ENCODE data around the gene RPS29.
"Not testable (repeated sequence)": the region's sequence is repeated elsewhere in the genome, so short reads cannot be mapped to it uniquely, and the experiment has no call there.

The RPS29 gene

GRCh38 chr14:49594347-49595091 is 8.3 kb upstream of the RPS29 start:
- no peak overlapping the region; the same call in 1 of the 2 replicates for H3K4me3 ChIP-seq (ENCODE audit: low read depth, low read length)
- no peak for TF ChIP-seq CTCF (IDR thresholded peaks at IDR 0.05; ENCODE audit: low read depth, low read length, missing control alignments)
- peak; percentile 72 for DNase-seq (ENCODE audit: low read depth)

GRCh38 chr14:49593016-49593415 is 6.8 kb upstream of the RPS29 start:
- DNase-seq (ENCODE audit: low read depth), result no peak
- TF ChIP-seq CTCF (IDR thresholded peaks at IDR 0.05; ENCODE audit: low read depth, low read length, missing control alignments), result peak; percentile 3
- peak overlapping the region; percentile 32; the same call in 1 of the 2 replicates for H3K4me3 ChIP-seq (ENCODE audit: low read depth, low read length)

GRCh38 chr14:49589387-49589786 is 3.2 kb upstream of the RPS29 start:
- H3K4me3 ChIP-seq (ENCODE audit: low read depth, low read length), result no peak overlapping the region
- TF ChIP-seq CTCF (IDR thresholded peaks at IDR 0.05; ENCODE audit: low read depth, low read length, missing control alignments), result no peak
- DNase-seq (ENCODE audit: low read depth), result no peak

GRCh38 chr14:49586673-49587460 is 687 bp upstream of the RPS29 start:
- H3K4me3 ChIP-seq (ENCODE audit: low read depth, low read length), result peak overlapping the region; percentile 22; the same call in 1 of the 2 replicates
- no peak for DNase-seq (ENCODE audit: low read depth)

GRCh38 chr14:49584981-49585640 is 1.1 kb downstream of the RPS29 start:
- peak overlapping the region; percentile 70 for H3K4me3 ChIP-seq (ENCODE audit: low read depth, low read length)
- DNase-seq (ENCODE audit: low read depth), result not testable (repeated sequence)

More at GRCh38 chr14:49586673-49587460, 687 bp upstream of the RPS29 start:
- peak; percentile 73 for TF ChIP-seq CTCF (IDR thresholded peaks at IDR 0.05; ENCODE audit: low read depth, low read length, missing control alignments)

GRCh38 chr14:49584058-49584457 is 2.1 kb downstream of the RPS29 start:
- peak overlapping the region; percentile 70 for H3K4me3 ChIP-seq (ENCODE audit: low read depth, low read length)
- TF ChIP-seq CTCF (IDR thresholded peaks at IDR 0.05; ENCODE audit: low read depth, low read length, missing control alignments), result no peak
- no peak for DNase-seq (ENCODE audit: low read depth)

- DNase-seq (ENCODE audit: low read depth), result no peak
- no peak for TF ChIP-seq CTCF (IDR thresholded peaks at IDR 0.05; ENCODE audit: low read depth, low read length, missing control alignments)
Measured at GRCh38 chr14:49583629-49584028, 2.6 kb downstream of the RPS29 start.

More at GRCh38 chr14:49583629-49584028, 2.6 kb downstream of the RPS29 start:
- peak overlapping the region; percentile 70 for H3K4me3 ChIP-seq (ENCODE audit: low read depth, low read length)
